ENCODE measurements around the gene ZDHHC22.
A peak's percentile ranks its signal among the peaks of the same experiment; 100 is the strongest.

Gene ZDHHC22

GRCh38 chr14:77097700-77098528 is 43.7 kb downstream of the ZDHHC22 start, which contains the start of gene CIPC (continued):
- TF ChIP-seq, protein P1, sequence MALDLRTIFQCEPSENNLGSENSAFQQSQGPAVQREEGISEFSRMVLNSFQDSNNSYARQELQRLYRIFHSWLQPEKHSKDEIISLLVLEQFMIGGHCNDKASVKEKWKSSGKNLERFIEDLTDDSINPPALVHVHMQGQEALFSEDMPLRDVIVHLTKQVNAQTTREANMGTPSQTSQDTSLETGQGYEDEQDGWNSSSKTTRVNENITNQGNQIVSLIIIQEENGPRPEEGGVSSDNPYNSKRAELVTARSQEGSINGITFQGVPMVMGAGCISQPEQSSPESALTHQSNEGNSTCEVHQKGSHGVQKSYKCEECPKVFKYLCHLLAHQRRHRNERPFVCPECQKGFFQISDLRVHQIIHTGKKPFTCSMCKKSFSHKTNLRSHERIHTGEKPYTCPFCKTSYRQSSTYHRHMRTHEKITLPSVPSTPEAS (tag by site-specific recombination; IDR thresholded peaks at IDR 0.05) = no peak
- peak; percentile 14; the same call in 1 of the 2 replicates for TF ChIP-seq WT1 (tag by site-specific recombination; IDR thresholded peaks at IDR 0.05)
- no peak for TF ChIP-seq ZNF837 (tag by site-specific recombination; IDR thresholded peaks at IDR 0.05)
- no peak for TF ChIP-seq ZNF114 (tag by site-specific recombination; IDR thresholded peaks at IDR 0.05)
- TF ChIP-seq ZNF600 (tag by site-specific recombination; IDR thresholded peaks at IDR 0.05) = peak; percentile 84
- no peak for TF ChIP-seq ZNF292 (tag by site-specific recombination; IDR thresholded peaks at IDR 0.05; ENCODE audit: borderline replicate concordance, low read depth)
- TF ChIP-seq ZNF768 (tag by site-specific recombination; IDR thresholded peaks at IDR 0.05) = no peak
- TF ChIP-seq ZNF518A (tag by site-specific recombination; conservative IDR thresholded peaks at IDR 0.05; ENCODE audit: low read depth) = peak; percentile 61
- TF ChIP-seq ZNF426 (tag by site-specific recombination; IDR thresholded peaks at IDR 0.05) = no peak
- TF ChIP-seq, protein P2, sequence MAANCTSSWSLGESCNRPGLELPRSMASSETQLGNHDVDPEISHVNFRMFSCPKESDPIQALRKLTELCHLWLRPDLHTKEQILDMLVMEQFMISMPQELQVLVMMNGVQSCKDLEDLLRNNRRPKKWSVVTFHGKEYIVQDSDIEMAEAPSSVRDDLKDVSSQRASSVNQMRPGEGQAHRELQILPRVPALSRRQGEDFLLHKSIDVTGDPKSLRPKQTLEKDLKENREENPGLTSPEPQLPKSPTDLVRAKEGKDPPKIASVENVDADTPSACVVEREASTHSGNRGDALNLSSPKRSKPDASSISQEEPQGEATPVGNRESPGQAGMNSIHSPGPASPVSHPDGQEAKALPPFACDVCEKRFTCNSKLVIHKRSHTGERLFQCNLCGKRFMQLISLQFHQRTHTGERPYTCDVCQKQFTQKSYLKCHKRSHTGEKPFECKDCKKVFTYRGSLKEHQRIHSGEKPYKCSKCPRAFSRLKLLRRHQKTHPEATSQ (tag by site-specific recombination; IDR thresholded peaks at IDR 0.05) = no peak
- TF ChIP-seq ZNF138 (tag by site-specific recombination; IDR thresholded peaks at IDR 0.05; ENCODE audit: borderline replicate concordance) = no peak
- no peak for TF ChIP-seq ZNF433 (tag by site-specific recombination; IDR thresholded peaks at IDR 0.05; ENCODE audit: low read depth)
- TF ChIP-seq ZNF239 (tag by site-specific recombination; IDR thresholded peaks at IDR 0.05) = no peak
- peak; percentile 38 for TF ChIP-seq ZBTB11 (tag by site-specific recombination; conservative IDR thresholded peaks at IDR 0.05; ENCODE audit: low read depth)
- no peak for TF ChIP-seq ZNF514 (tag by site-specific recombination; IDR thresholded peaks at IDR 0.05)
- no peak for TF ChIP-seq ZNF174 (tag by site-specific recombination; IDR thresholded peaks at IDR 0.05)
- no peak for TF ChIP-seq ZNF155 (tag by site-specific recombination; IDR thresholded peaks at IDR 0.05)
- TF ChIP-seq ZNF560 (tag by site-specific recombination; IDR thresholded peaks at IDR 0.05; ENCODE audit: borderline replicate concordance) = no peak
- TF ChIP-seq GLI2 (tag by site-specific recombination; IDR thresholded peaks at IDR 0.05; ENCODE audit: borderline replicate concordance, low read depth) = no peak
- TF ChIP-seq, protein P3, sequence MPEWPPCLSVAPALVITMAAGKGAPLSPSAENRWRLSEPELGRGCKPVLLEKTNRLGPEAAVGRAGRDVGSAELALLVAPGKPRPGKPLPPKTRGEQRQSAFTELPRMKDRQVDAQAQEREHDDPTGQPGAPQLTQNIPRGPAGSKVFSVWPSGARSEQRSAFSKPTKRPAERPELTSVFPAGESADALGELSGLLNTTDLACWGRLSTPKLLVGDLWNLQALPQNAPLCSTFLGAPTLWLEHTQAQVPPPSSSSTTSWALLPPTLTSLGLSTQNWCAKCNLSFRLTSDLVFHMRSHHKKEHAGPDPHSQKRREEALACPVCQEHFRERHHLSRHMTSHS (tag by site-specific recombination; IDR thresholded peaks at IDR 0.05) = no peak
- TF ChIP-seq ZNF214 (tag by site-specific recombination; IDR thresholded peaks at IDR 0.05; ENCODE audit: borderline replicate concordance) = no peak
- no peak for TF ChIP-seq ZNF707 (tag by site-specific recombination; IDR thresholded peaks at IDR 0.05)
- TF ChIP-seq ZNF548 (tag by site-specific recombination; IDR thresholded peaks at IDR 0.05) = no peak
- no peak for TF ChIP-seq ZNF830 (tag by site-specific recombination; IDR thresholded peaks at IDR 0.05; ENCODE audit: low read depth)
- no peak for TF ChIP-seq KLF7 (tag by site-specific recombination; IDR thresholded peaks at IDR 0.05; ENCODE audit: borderline replicate concordance)
- TF ChIP-seq KLF9 (tag by site-specific recombination; IDR thresholded peaks at IDR 0.05; ENCODE audit: low read depth) = peak; percentile 81; the same call in 1 of the 2 replicates
- peak; percentile 69; the same call in 1 of the 2 replicates for TF ChIP-seq ZNF596 (tag by site-specific recombination; IDR thresholded peaks at IDR 0.05)
- TF ChIP-seq ZNF248 (tag by site-specific recombination; IDR thresholded peaks at IDR 0.05) = no peak
